Activated T-helper 1 cell treated with anti-CD3 and anti-CD28 coated beads, Interleukin-12 subunit alpha, Interleukin-12 subunit beta, Interleukin-2, Interleukin-4 antibody, amounts not matched to agents 30 ng/mL and 10 ng/mL and 1 ng/mL, durations not matched to agents 14 hours and 24 hours and 36 hours (primary cell): ENCODE measurements around the gene C6orf58. TPM values are rescaled to one million over a fixed set of nuclear protein-coding genes. Genes with fewer than 3 reads are reported as not detected.

Experiments
- DNase-seq: peaks from one replicate; pipeline ENCODE4 v3.0.0; 2021; ENCODE audit warnings: low spot score
- H3K27ac Mint-ChIP-seq: one replicate; pipeline ENCODE4 v1.8.0; 2021; ENCODE audit warnings: mild to moderate bottlenecking, mixed read lengths
- H3K27me3 Mint-ChIP-seq: one replicate; pipeline ENCODE4 v1.8.0; 2022; ENCODE audit warnings: mild to moderate bottlenecking, moderate library complexity, mixed read lengths; ENCODE audit not compliant: insufficient read depth
- H3K36me3 Mint-ChIP-seq: one replicate; pipeline ENCODE4 v1.8.0; 2021; ENCODE audit warnings: low read depth, mixed read lengths
- H3K4me1 Mint-ChIP-seq: one replicate; pipeline ENCODE4 v1.8.0; 2021; ENCODE audit warnings: low read depth, mixed read lengths
- H3K4me3 Mint-ChIP-seq: one replicate; pipeline ENCODE4 v1.8.0; 2021; ENCODE audit warnings: mild to moderate bottlenecking, moderate library complexity, mixed read lengths
- H3K9me3 Mint-ChIP-seq: one replicate; pipeline ENCODE4 v1.8.0; 2021; ENCODE audit warnings: mixed read lengths
- intact Hi-C: fragments of 100-400 bp; cut with micrococcal nuclease; formaldehyde crosslinking; loops from one replicate; pipeline ENCODE4 v1.15.1; 2024
- total RNA-seq: library from RNA; stranded (reverse); gene quantifications from 2 replicates; pipeline ENCODE4 v1.2.3, GENCODE V29; 2022

The C6orf58 gene
- total RNA-seq: 0.16 TPM in 1 of 2 replicates, not detected in the other

DNA sequence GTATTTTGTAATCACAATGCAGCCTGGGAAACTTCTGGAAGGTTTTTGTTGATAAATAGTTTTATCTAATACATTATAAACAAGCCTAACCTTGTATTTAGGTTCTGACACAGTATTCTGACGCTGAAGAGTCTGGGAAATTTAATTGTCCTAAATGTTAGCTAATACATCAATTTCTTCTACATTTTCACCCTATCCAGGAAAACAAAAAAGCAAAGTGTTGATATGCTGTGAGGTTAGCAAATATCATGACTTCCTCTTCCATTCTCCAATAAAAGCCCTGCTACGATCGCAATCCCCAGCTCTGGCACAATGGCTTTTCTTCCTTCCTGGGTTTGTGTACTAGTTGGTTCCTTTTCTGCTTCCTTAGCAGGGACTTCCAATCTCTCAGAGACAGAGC lies at the start of gene C6orf58:
TSS of gene C6orf58 (plus strand) at position 301 of the 400 bp plus-strand sequence. CDS start at position 313, 12 bp downstream.
- Mint-ChIP-seq H3K4me3 (no peak within 1 kb of the TSS), H3K9me3 (no peaks in the 10 kb centered on the region), H3K27ac (no peak within 1 kb of the TSS), H3K4me1 (no peaks in the 10 kb centered on the region), H3K36me3 (no peaks in the 10 kb centered on the region), H3K27me3 (peaks cover 11% of the 10 kb centered on the region)
- no peak for DNase-seq
- intact Hi-C loops: no loop called here

DNA sequence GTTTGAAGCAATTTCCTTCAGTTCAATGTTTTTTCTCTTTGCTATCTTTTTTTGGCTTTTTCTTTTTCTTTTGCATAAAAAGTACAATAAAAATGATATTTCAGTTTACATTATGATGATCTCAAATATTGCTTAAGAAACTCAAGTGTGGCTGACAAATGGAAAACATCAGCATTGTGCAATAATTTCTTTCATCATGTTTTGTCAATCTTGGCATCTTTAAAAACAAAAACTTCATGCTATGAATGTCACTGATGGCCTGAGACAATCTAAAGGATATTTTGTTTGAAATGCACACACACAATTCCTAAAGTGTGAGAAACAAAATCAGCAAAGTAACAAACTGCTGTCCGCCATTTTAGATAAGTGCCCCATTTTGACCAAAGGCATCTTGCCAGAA lies 44.0 kb upstream of the C6orf58 start:
- H3K4me3 Mint-ChIP-seq: no peak overlapping the region
- intact Hi-C loops: no loop called here
- H3K4me1 Mint-ChIP-seq: no peaks in the 10 kb centered on the region
- DNase-seq: no peak
- H3K9me3 Mint-ChIP-seq: no peaks in the 10 kb centered on the region
- peaks cover 25% of the 10 kb centered on the region for H3K27me3 Mint-ChIP-seq
- no peak overlapping the region for H3K27ac Mint-ChIP-seq
- no peaks in the 10 kb centered on the region for H3K36me3 Mint-ChIP-seq

DNA sequence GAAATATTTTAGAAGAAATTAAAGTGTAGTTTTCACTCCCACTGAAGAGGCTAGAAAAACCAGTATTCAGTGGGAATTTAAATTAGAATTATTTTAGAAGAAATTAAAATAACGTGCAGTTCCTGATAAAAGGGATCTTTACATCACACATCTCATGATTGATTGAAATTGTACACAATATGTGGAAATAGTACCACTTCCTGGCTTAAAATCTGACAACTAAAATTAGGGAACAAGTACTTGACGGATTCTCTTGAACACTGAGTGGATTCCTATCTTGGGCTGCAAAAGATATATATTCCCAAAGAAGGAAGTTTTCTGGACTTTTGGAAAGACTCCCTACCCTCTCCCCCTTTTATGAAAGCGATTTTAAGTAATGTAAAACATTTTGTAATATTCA lies 43.2 kb upstream of the C6orf58 start:
- H3K4me1 Mint-ChIP-seq: peaks cover under 1% of the 10 kb centered on the region
- H3K27me3 Mint-ChIP-seq: peaks cover 25% of the 10 kb centered on the region
- no peaks in the 10 kb centered on the region for H3K36me3 Mint-ChIP-seq
- no peak overlapping the region for H3K27ac Mint-ChIP-seq
- no peaks in the 10 kb centered on the region for H3K9me3 Mint-ChIP-seq
- no peak for DNase-seq
- intact Hi-C loops: no loop called here
- H3K4me3 Mint-ChIP-seq: no peak overlapping the region

DNA sequence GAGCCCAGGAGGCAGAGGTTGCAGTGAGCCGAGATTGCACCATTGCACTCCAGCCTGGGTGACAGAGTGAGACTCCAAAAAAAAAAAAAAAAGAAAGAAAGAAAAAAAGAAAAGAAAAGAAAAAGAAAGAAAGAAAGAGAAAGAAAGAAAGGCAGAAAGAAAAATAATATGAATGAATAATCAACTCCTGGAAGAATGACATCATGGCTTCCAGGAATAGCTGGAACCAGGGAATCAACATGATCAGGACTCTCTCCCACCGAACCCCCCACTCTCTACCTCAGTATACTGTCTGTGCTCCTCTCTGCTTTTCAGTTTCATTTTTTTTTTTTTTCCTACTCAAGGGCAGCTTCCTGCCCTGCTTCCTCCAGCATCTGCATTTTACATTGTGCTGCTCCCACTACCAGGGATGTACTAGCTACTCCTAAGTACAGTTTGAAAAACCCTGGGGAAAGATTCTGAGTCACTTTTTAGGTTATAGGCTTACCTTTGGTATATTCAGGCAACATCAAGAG lies 38.2 kb upstream of the C6orf58 start:
- no peak overlapping the region for H3K4me3 Mint-ChIP-seq
- no peak for DNase-seq
- H3K9me3 Mint-ChIP-seq: no peaks in the 10 kb centered on the region
- peaks cover 20% of the 10 kb centered on the region for H3K27me3 Mint-ChIP-seq
- no peaks in the 10 kb centered on the region for H3K36me3 Mint-ChIP-seq
- peaks cover 5% of the 10 kb centered on the region for H3K4me1 Mint-ChIP-seq
- no peak overlapping the region for H3K27ac Mint-ChIP-seq
- intact Hi-C loops: loop anchor here (1.0 to 5.0 kb wide), 5 partner anchors 22 to 352 kb away; partner anchors contain the start of gene ECHDC1

DNA sequence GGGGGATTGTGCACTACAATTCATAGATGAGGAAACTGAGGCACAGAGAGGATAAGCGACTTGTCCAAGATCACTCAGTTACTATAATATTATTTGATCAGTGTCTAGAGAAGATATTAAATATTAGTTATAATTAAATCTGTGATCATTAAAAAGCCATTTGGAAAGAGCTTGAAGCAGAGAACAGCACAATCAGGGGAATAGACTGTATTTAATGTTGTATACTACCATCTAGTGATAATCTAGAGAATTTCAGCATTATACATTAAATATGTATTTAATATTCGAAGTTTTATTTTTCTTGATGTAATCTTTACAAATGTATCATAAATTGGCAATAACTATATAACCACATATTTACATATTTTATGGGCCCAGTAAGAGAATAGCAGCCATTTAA lies 37.7 kb upstream of the C6orf58 start:
- Mint-ChIP-seq H3K27me3 (peaks cover 17% of the 10 kb centered on the region), H3K4me3 (no peak overlapping the region), H3K27ac (no peak overlapping the region), H3K36me3 (no peaks in the 10 kb centered on the region), H3K4me1 (peaks cover 5% of the 10 kb centered on the region), H3K9me3 (no peaks in the 10 kb centered on the region)
- no peak for DNase-seq
- intact Hi-C loops: loop anchor here (1.0 to 5.0 kb wide), 5 partner anchors 22 to 352 kb away; partner anchors contain the start of gene ECHDC1

DNA sequence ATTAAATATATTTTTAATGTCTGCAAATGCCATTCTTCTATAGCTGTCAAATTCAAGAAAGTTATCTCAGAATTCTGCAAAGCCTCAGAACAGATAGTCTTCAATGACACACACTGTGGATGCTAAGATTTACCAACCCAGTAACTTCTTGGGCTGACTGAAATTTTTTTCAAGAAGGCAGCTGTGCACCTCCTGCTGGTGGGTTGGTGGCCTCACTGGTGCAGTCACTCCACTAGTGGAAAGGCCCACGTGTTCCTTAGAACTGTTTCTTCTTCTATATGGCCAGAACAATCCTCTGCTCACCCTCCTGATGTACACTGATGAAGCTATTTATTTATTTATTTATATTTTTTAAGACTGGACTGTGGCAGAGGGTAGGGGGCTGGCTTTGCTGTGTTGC lies 29.8 kb upstream of the C6orf58 start:
- intact Hi-C loops: loop anchor here (10.0 kb wide), 1 partner anchor 422 kb away; no protein-coding TSS in a partner anchor
- Mint-ChIP-seq H3K4me3 (no peak overlapping the region), H3K36me3 (no peaks in the 10 kb centered on the region), H3K9me3 (no peaks in the 10 kb centered on the region), H3K27ac (no peak overlapping the region), H3K27me3 (peaks cover 29% of the 10 kb centered on the region), H3K4me1 (no peaks in the 10 kb centered on the region)
- DNase-seq: no peak

DNA sequence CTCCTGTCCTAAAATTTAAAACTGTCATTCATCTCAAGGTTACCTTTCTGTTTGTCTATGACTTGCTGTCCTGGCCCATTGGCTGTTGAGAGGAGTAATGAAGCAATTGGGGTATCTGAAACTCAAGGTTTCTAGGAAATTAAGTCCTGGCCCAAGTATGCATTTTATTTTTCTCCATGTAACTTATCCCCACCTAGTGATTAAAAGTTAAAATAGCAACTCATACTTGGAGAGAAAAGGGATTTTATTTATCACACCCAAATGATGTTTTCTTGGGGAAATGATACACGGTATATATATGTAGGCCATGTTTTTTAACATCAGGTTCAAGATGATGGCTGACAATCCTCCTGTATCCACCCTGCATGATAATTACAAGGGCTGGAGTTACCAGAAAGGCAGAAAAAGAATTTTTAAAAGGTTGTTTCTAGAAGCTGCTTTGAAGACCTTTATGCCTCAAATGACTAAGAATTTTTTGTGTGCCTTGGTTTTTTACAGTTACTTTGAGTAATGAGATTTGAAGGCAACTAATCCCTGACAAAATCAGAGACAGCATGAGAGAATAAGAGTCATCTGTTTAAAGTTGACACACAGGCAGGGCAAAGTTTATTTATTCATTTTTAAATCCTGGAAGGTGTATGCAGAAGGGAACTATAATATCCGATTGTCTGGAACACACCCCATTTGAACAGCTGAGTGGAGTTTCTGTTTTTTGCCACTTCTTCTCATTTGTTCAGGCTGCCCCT lies 28.9 kb upstream of the C6orf58 start:
- no peaks in the 10 kb centered on the region for H3K4me1 Mint-ChIP-seq

DNA sequence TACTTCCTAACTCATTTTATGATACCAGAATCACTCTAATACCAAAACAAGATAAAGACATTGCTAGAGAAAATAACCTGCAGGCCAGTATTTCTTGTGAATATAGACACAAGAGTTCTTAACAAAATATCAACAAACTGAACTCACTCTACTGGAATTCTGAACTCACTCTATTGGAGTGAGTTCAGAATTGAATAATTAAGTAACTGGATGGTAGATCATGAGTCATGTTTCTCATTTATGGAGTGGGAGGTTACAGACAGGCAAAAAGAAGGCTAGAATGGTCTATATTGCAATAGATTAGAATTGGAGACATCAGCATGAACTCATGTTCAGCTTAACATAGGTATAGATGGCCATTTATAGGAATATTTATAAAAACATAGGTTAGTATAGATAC lies 26.6 kb upstream of the C6orf58 start:
- Mint-ChIP-seq H3K27me3 (peaks cover 35% of the 10 kb centered on the region), H3K4me1 (no peaks in the 10 kb centered on the region), H3K9me3 (no peaks in the 10 kb centered on the region), H3K36me3 (no peaks in the 10 kb centered on the region), H3K27ac (no peak overlapping the region), H3K4me3 (no peak overlapping the region)
- intact Hi-C loops: loop anchor here (10.0 kb wide), 1 partner anchor 774 kb away; no protein-coding TSS in a partner anchor
- no peak for DNase-seq

More for the DNA sequence above, 28.9 kb upstream of the C6orf58 start:
- H3K9me3 Mint-ChIP-seq: no peaks in the 10 kb centered on the region
- H3K36me3 Mint-ChIP-seq: no peaks in the 10 kb centered on the region
- DNase-seq: no peak
- H3K4me3 Mint-ChIP-seq: no peak overlapping the region
- no peak overlapping the region for H3K27ac Mint-ChIP-seq
- intact Hi-C loops: loop anchor here (10.0 kb wide), 1 partner anchor 423 kb away; no protein-coding TSS in a partner anchor
- peaks cover 32% of the 10 kb centered on the region for H3K27me3 Mint-ChIP-seq

DNA sequence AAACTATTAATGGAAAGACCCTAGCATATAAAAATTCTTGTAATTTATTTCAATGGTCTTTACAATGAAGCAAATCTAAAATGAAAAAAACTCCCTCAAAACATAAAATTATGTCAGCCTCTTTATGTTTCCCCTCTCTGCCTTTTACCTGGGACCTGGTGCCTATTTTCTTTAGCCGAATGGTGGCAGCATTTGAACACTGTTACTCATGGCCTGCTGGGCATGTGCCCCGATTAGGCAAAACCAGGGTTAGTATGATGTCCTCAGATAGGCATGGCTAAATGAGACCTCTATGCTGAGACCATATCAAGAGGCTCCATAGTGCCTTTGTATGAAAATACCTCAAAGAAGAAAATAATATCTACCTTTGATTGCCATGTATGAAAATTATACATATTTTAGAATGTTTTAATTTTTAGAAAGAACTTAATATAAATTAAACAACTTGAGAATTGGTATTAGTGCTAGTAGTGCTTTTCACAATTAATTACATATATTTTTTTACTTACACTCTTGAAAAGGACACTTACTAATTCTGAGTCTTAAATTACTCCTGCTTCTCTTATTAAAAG lies 22.5 kb upstream of the C6orf58 start:
- no peaks in the 10 kb centered on the region for H3K4me1 Mint-ChIP-seq
- intact Hi-C loops: loop anchor here (1.0 to 10.0 kb wide), 2 partner anchors 88 to 770 kb away; no protein-coding TSS in a partner anchor
- H3K27ac Mint-ChIP-seq: no peak overlapping the region
- no peak for DNase-seq
- H3K4me3 Mint-ChIP-seq: no peak overlapping the region
- peaks cover 30% of the 10 kb centered on the region for H3K27me3 Mint-ChIP-seq
- no peaks in the 10 kb centered on the region for H3K9me3 Mint-ChIP-seq
- no peaks in the 10 kb centered on the region for H3K36me3 Mint-ChIP-seq

DNA sequence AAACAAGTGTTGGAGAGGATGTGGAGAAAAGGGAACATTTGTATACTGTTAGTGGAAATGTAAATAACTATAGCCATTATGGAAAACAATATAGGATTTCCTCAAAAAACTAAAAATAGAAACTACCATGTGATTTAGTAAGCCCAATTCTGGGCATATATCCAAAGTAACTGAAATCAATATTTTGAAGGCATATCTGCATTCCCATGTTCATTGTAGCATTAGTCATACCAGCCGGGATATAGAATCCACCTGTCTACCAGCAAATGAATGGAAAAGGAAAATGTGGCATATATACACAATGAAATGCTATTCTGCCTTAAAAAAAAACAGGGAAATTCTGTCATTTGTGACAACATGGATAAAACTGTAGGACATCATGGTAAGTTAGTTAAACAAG lies 15.3 kb upstream of the C6orf58 start:
- intact Hi-C loops: no loop called here
- peaks cover 10% of the 10 kb centered on the region for H3K27me3 Mint-ChIP-seq
- no peaks in the 10 kb centered on the region for H3K36me3 Mint-ChIP-seq
- no peaks in the 10 kb centered on the region for H3K9me3 Mint-ChIP-seq
- no peak for DNase-seq
- H3K27ac Mint-ChIP-seq: no peak overlapping the region
- H3K4me3 Mint-ChIP-seq: no peak overlapping the region
- no peaks in the 10 kb centered on the region for H3K4me1 Mint-ChIP-seq

DNA sequence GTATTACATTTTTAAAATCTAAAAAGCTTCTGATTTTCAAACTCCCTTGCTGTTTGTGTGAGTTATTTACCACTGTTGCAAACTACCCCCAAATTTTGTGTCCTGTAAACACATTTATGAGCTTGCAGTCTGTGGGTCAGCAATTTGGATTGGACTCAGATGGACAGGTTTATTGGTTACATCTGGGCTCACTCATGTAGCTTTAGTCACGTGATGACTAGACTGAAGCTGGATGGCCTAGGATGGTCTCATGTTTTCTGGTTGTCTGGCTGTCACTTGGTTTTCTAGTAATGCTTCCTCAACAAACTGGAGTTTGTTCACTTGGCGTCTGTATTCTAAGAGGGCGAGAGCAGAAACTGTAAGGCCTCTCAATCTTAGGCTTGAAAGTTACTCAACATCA lies 12.2 kb upstream of the C6orf58 start:
- Mint-ChIP-seq H3K36me3 (no peaks in the 10 kb centered on the region), H3K27me3 (peaks cover 7% of the 10 kb centered on the region), H3K9me3 (no peaks in the 10 kb centered on the region), H3K27ac (no peak overlapping the region), H3K4me3 (no peak overlapping the region), H3K4me1 (no peaks in the 10 kb centered on the region)
- intact Hi-C loops: no loop called here
- no peak for DNase-seq

DNA sequence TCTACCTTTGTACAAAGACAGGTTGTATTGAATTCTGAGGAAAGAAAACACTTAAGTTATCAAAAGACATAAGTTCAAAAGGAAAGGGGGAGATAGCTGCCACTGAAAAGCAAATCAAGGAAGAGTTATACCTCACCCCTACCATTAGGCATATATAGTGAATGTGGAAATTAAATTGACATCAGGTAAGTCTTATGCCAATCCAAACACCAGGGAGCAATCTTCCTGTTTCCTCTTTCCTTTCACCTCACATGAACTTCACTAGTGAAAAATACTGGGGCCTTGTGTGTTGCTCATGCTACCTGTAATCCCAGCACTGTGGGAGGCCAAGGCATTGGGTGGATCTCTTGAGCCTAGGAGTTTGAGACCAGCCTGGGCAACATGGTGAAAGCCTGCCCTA lies 10.9 kb upstream of the C6orf58 start:
- no peak overlapping the region for H3K4me3 Mint-ChIP-seq
- H3K9me3 Mint-ChIP-seq: no peaks in the 10 kb centered on the region
- H3K27me3 Mint-ChIP-seq: peaks cover 6% of the 10 kb centered on the region
- H3K27ac Mint-ChIP-seq: no peak overlapping the region
- H3K36me3 Mint-ChIP-seq: no peaks in the 10 kb centered on the region
- intact Hi-C loops: no loop called here
- H3K4me1 Mint-ChIP-seq: peaks cover 8% of the 10 kb centered on the region
- DNase-seq: no peak

DNA sequence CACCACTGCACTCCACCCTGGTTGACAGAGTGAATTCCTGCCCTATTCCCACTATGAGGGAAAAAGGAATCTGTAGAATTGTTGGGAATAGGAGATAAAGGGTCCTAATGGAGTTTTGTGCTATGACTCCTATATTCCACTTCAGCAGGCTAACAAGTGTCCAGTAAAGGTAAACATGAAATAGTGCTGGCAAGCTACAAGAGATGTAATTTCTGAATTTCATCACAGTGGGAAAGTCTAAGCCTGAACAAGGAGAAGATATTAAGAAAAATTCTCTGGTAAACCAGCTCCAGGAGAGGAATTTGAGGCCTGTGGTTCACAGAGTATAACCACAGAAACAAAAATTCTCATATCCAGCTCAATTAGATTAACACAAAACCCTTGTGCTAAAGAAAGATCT lies 10.3 kb upstream of the C6orf58 start:
- H3K9me3 Mint-ChIP-seq: no peaks in the 10 kb centered on the region
- H3K27ac Mint-ChIP-seq: no peak overlapping the region
- H3K4me1 Mint-ChIP-seq: peaks cover 12% of the 10 kb centered on the region
- H3K27me3 Mint-ChIP-seq: peaks cover 3% of the 10 kb centered on the region
- intact Hi-C loops: no loop called here
- no peak overlapping the region for H3K4me3 Mint-ChIP-seq
- H3K36me3 Mint-ChIP-seq: no peaks in the 10 kb centered on the region
- no peak for DNase-seq
